OCI-LY3 (cell line): Measurements from ENCODE around the gene GINS1.

Source experiments
- CTCF ChIP-seq: fragments of 200-600, 300-600 bp; sonication (generic); IDR thresholded peaks from 2 replicates; pipeline ENCODE4 v1.5.1; 2014; ENCODE audit warnings: antibody characterized with exemption, low read length, low read depth
- EZH2phosphoT487 ChIP-seq: fragments of 200-600 bp; shearing (Covaris generic); IDR thresholded peaks from 2 replicates; pipeline ENCODE4 v1.6.1; 2018; ENCODE audit warnings: antibody characterized with exemption, mixed run types, low read depth

GRCh38 chr20:25485872-25486271 is 78.4 kb downstream of the GINS1 start:
- no peak for TF ChIP-seq CTCF
- TF ChIP-seq EZH2phosphoT487: no peak
